Right forelimb (tissue), 1 donor: Measurements from ENCODE around the gene TCOF1.
A peak's percentile ranks its signal among the peaks of the same experiment; 100 is the strongest.
"Not testable (repeated sequence)": the region's sequence is repeated elsewhere in the genome, so short reads cannot be mapped to it uniquely, and the experiment has no call there.

ENCODE experiments used
- DNase-seq: peaks from one replicate; pipeline ENCODE4 v3.0.0-alpha.2; 2018

The TCOF1 gene

DNA sequence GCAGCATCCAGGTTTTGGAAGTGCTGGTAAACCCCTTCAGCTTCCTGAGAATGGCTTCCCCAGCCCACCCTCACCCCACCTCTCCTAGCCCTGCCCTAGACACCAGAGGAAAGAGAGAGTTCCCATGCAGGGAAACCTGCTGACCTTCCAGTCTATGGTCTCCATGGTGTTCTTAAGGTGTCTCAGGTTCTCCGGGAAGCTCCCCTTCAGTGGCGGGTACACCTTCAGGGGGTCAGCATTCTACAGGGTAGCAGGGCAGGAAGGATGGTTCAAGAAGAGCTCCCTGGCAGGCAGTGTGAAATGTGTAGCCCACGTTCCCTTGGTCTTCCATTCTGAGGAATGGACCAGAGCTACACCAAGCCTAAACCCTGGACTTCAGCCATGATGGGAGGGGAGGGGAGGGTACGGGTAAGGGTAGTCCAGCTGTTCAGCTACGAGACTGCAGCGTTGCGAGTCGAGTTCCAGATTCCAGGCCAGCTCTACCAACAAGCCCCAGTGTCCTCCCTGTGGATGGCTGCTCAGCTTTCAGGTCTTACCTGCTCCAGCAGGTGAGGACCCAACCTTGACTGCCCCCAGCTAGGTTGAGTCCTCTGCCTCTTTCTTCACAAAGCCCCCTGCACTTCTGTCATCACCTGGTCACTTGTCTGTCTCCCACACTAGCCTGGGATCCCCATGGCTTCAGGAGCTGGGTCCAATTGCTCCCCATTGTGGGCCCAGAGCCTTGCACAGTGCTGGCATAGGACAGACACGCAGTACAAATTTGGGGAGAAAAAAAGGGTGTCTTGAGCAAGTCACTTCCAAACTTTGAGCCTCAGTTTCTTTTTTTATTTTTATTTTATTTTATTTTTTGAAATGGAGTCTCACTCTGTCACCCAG, 47.7 kb downstream of the TCOF1 start:
- DNase-seq = no peak

DNA sequence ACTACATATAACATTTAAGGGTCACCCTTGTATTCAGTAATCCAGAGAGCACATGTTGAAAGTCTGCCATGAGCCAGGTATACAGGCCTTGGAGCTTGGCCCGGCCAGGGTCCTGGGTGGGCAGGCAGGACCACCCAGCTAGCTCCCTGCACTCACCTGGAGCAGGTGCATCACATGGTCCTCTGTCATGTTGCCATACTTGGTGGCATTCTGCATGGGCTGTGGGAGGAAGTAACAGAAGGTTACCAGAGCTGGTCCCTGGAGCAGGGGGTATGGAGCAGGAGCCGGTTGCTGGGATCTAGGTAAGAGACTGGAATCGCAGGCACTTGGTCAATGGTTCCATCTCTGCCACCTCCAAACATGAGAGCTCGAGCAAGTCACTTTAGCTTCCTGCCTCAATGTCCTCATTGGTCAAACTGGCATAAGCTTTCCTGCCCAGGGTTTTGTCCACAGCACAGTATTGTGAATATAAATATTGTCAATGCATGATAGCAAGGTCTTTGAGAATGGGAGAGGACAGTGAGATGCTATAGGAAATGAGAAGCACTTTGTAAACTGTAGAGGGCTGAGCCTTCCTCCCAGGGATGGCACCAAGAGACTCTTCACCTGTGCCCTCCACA, 48.7 kb downstream of the TCOF1 start:
- DNase-seq = no peak

DNA sequence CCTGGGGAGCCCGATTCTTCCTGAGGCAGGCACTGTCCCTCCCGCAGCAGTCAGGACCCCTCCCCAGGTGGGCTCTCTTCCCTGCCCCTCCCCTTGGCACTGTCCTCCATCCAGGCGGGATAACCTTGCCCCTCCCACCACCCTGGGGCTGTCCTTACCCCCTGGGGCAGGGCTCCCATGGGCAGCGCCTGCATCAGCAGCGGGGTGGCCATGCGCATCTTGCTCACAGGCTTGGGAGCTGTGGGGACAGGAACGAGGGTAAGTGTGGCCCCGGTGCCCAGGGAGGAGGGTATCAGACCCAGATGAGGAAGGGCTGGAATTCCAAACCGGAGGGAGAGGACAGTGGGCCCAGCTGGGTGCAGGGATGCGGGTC, 49.2 kb downstream of the TCOF1 start:
- no peak for DNase-seq

DNA sequence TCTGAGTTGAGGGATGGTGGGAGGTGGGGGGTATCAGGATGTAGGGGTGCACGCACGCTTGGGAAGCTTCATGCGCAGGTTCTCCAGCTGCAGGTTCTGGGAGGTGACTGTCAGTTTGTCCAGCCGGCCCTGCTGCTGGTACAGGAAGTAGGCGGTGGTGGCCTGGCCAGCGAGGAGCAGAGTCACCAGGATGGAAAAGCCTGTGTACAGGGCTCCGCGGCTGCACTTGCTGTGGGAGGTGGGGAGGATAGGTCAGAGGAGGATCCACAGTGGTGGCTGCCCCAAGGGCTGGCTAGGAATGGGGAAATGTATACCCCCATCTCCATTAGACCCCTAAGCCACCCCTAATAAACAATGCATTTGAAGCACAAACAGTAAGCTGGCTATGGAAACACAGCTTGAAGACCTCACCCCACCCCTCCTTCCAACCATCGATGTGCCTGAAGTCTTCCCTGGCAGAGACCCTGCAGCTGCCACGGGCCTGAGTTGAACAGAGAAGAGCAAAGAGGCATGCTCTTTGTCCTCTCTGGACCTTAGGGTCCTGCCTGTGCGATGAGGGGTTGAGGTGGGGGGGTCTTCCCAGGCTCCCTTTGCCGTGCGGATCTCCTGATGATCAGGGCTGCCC, 49.7 kb downstream of the TCOF1 start:
- no peak for DNase-seq

DNA sequence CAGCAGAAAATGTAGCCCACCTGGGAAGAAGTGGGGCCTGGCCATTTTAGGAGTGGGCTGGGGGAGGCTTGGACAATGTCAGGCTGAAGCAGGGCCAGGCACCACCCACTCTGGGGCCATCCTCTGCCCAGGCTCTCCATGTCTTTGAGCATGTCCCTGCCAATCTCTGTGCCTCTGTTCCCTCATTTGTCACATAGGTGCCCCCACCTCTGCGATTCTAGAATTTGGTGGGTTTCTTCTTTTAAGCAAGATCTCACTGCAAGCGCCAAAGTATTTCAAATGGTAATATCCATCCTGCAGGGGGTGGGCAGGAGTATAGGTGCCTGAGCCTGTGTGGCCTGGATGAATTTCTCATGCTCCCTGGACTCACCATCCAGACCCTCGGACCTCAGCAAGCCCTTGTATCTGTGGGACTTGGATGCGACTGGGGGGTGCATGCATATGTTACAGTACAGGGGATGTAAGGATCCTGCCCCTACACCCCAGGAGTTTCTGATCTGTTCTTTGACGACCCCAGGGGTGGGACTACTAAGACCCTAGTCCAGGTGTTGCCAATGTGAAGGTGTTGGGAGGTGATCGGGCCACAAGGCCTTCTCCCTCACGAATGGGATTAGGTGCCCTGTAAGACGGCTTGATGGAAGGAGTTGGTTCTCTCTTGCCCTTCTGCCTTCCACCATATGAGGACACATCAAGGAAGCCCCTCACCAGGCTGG, 50.9 kb downstream of the TCOF1 start:
- DNase-seq = no peak

DNA sequence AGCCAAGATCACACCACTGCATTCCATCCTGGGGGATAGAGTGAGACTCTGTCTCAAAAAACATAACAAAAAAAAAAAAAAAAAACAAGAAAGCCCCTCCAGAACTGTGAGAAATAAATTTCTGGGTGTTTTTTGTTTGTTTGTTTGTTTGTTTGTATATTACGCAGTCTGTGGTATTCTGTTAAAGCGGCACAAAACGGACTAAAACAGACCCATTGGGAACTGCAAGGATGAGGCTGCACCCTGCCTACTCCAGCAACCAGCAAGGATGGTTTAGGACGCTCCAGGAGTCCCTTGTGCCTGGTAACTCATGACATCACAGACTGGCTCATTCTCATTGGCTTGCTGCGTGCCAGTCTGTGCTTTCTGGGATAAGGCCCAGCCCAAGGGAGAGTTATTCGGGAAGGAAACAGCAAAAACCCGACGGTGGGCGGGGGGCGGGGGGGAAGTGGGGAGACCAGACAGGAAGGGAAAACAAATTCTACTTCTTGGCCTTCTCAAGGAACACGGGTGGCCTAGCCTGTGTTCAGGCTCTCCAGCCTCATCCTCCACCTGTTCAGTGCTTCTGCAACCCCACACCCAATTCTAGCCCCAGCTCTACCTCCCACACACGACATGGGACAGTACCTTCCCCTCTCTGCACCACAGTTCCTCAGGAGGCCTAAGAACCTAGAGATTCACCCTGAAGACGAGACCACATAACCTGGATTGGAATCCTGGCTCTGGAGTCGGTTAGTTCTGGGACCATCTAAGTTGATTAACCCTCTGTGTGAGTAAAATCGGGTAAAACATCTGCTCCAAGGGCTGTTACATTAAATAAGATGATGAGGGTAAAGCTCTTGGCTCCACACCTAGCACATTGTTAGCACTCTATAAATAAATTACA, 52.4 kb downstream of the TCOF1 start:
- peak; percentile 81 for DNase-seq

DNA sequence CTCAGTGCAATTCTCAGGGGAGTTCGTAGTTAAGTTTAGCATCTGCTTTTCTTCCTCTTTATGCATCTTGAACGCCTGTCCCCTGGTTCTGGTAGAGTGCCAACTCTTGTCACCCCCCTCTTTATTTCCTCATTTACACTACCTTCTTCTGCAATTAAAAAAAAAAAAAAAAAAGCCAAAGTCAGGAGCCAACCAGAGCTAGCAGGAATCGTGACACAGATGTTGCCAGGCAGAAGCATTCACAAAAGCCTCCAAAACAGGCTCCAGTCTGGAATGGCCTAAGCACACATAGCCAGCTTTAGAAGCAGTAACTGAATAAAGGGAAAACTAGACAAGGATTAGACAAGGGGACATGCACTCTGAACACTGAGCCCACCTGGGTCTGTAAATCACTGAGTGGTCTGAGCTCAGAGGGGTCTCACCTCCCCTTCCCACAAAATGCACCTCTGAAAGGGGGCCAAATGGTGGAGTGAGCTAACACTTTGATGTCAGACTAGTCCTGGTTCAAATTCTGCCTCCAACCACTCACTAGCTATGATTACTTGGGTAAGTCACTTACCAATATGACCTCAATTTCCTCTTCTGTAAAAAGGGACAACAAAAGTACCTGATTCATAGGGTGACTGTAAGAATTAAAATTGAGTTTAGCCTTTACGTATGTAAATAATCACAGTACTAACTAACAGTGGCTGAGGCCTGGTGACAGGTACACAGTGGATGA, 53.2 kb downstream of the TCOF1 start:
- peak; percentile 72 for DNase-seq

DNA sequence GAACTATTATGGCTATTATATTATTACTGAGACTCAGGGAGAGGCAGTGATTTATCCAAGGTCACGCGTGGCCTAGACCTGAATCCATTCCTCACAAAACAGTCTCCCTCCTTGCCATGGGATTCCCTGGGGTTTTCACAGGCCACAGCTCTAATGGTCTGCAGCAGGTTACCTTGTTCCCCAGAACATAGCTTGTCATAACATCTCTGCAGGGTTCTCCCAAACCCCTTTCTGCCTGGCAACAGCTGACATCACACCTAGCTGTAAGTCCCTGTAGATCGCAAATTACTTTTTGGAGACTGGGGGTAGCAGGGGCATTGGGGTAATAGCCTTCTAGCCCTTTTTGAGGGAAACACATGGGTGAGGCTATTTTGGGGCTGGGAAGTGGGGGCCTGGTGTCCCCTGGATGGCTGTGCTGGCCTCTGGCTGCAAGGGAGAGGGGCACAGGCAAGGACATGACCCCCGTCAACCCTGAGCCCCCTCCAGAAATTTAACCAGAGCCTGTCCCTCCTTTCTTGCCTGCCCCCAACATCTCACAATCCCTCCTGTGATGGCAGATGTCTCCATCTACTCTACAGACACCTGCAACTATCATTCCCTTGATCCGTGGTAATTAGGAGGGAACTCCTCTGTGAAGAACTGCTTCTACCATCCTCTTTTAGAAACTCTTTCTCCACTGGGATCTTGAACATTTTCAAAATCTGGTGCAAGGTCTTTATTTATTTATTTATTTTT, 53.9 kb downstream of the TCOF1 start:
- DNase-seq = no peak

DNA sequence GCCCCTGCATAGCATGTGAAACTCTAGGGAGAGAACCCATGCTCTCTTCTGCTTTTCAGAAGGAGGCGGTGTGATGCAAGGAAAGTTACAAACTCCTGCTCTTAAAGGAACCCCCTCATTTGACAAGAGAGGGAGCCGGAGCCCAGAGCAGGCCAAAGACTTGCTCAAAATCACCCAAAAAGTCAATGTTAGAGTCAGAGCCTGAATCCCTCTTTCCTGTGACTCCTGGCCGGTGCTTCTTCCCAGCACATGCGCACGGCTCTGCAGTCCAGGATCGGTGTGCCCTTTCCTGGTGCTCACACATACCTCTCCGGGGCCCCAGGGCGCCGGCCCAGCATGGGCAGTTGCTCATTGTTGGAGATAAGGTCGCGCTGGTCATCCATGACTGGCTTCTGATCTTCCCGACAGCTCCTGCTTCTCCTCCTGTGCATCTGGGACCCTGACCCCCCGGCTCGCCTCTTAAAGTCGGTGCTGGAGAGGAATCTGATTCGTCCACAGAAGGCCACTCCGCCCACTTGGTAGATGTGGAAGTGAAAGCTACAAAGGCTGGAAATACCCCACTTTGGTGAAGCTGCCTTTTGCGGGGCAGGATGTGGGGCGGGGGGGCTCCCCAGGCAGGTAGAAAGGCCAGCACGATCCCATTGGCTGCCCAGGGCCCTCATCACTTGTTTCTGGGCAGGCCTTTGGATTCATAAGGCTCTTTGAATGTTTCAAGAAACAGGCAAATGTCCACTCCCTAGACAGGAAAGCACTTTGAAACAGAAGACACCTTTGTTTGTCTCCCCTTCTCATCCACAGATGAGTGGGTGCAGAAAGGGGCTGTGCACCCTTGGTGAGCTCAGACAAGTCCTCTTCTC, 55.0 kb downstream of the TCOF1 start, which contains the start of gene CD74:
TSS of gene CD74 (minus strand) at position 592 of the 857 bp plus-strand sequence. CDS start at position 431, 161 bp downstream.
- DNase-seq = peak; percentile 79

DNA sequence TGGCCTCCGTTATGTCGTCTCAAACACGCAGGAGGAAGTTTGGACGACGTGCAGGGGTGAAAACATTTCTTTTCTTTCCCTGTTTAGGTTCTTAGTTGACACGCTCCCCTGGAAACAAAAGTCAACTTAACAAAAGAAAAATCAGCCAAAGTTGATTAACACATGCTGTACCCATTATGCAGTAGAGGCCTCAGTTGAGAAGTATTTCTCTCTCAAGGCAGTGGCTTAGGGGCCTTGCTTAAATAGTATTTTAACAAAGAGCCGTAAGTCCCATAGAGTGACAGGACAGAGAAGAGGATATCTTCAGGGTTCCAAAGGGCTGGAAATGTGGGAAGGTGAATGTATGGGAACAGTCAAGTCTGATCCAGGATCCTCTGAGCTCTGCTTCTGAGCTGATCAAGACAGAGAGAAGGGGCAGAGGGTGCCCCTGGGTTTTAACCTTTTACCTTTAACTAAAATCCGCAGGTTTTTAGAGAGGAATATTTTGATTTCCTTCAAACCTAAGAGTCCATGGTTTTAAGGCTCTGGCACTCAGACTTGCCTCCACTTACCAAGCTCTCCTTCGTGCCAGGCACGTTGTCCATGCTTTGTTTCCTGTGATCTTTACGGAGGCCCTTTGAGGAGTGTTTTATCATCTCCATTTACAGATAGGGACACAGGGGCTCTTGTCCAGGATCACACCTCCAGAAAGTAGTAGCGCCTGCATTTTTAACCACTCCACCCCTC, 55.8 kb downstream of the TCOF1 start:
- no peak for DNase-seq

DNA sequence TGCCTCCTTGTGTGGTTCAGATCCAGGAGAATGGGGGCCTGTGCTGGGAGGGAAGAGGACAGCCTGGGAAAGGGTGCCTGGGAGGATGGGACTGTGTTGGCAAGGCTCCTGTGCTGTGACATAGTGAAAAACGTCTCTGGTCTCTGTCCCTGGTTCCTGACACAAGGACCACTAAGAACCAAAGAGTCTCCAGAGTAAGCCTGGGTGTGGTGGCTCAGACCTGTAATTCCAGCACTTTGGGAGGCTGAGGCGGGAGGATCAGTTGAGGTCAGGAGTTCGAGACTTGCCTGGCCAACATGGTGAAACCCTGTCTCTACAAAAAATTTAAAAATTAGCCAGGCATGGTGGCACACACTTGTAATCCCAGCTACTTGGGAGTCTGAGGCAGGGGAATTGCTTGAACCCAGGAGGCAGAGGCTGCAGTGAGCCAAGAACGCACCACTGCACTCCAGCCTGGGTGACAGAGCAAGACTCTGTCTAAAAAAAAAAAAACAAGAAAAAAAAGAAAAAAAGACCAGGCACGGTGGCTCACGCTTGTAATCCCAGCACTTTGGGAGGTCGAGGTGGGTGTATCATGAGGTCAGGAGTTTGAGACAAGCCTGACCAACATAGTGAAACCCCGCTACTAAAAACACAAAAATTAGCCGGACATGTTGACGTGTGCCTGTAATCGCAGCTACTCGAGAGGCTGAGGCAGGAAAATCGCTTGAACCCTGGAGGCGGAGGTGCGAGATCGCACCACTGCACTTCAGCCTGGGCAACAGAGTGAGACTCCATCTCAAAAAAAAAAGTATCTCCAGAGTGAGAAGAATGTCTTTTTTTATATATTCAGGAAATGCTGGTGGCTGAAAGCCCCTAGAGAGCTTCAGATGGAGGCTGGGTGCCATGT, 56.6 kb downstream of the TCOF1 start:
- not testable (repeated sequence) for DNase-seq

DNA sequence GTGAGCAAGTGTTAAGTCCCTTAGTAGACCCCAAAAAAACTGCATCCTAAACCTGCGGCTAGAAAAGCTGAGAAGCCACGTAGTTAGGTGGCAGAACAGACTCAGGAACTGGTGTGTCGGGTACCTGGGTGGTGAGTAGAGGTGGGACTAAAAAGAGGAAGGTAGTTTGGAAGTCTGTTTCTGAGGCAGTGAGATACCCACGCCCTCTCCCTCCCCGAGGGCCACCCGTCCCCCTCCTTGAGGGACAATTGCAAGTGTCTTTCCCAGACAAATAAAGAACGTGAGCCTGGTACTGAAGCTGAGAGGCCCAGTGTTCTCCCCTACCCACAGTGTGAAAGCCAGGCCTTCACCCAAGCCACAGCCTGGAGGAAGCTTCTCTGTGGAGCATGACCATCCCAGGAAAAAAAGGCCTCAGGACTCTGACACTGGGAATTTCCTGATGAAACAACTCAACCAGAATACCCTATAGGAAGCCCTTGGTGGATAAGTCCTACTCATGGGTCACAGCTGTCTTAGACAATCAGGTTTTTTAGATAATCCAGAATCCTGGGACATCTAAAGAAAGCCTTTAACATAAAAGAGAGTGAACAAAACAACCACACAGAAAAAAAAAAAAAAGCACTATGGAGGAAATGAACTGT, 62.3 kb downstream of the TCOF1 start:
- DNase-seq = no peak

DNA sequence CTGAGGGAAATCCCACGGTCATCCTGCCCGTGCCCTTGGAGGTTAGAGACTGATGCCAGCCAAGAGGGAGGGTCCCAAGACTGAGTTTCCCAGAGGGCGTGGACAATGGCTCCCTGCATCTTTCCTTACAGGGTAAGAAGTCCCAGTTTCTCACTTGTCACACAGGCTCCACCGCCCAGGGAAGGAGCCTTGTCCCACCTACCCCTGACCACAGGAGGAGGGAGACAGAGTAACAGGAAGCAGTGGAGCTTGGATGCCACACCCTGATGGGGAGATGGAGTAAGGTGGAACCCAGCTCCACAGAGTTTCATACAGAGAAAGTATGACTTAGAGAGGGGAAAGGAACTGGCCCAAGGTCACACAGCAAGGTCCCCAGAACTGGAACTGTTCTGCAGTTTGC, 64.6 kb downstream of the TCOF1 start:
- no peak for DNase-seq

DNA sequence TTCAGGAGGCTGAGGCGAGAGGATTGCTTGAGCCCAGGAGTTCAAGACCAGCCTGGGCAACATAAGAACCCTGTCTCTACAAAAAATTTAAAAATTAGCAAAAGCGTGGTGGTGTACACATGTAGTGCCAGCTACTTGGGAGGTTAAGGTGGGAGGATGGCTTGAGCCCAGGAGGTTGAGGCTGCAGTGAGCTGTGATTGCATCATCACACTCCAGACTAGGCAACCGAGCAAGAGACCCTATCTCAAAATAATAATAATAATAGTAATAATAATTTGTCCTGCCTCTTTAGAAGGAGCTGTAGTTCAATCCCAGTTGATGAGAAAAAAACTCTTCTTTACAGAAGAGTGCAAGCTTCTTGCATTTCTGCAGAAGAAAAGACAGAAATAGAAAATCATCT, 65.3 kb downstream of the TCOF1 start:
- DNase-seq = no peak

DNA sequence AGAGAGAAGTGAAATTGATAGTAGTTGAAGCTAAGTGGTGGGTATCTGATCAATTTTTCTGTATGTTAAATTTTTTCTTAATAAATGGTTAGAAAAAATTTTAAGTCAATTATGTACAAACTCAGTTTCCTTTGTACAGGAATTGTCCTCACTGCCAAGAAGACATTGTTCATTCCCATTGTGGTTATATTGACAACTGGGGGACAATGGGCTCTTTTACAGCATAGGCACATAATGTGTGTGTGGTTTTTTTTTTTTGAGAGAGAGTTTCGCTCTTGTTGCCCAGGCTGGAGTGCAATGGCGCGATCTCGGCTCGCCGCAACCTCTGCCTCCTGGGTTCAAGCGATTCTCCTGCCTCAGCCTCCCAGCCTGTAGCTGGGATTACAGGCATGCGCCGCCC, 68.7 kb downstream of the TCOF1 start:
- DNase-seq = not testable (repeated sequence)

DNA sequence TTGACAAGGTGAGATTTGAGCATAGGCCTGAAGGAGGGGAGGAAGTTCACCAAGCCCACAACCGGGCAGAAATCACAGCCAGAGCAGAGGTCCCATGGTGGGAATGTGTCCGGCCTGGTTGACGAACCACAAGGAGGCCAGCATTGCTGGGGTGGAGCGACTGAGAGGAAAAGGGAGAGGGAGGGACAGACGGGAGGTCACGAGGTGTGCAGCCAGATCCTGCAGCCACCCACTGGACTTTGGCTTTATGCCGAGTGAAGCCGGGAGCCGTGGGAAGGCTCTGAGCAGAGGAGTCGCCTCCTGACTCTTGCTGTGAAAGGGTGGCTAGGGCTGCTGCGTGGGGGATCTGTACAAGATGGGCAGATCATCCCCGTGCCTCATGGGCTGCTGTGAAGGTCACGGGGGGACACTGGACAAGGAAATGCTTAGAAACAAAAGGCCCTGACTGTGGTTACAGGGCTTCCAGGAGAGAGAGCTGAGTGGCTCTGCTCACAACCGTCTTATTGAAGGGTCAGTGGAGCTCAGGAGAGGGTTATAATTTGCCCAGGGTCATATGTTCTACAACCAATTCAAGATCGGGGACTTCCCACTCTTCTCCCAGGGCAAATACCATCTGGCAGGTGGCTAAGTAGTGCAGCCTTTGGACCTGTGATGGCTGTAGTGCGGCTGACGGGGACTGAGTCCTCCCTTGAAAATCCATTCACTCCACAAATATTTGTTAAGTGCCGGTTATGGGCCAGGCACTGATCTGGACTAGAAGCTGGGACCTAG, 70.8 kb downstream of the TCOF1 start:
- DNase-seq = no peak

DNA sequence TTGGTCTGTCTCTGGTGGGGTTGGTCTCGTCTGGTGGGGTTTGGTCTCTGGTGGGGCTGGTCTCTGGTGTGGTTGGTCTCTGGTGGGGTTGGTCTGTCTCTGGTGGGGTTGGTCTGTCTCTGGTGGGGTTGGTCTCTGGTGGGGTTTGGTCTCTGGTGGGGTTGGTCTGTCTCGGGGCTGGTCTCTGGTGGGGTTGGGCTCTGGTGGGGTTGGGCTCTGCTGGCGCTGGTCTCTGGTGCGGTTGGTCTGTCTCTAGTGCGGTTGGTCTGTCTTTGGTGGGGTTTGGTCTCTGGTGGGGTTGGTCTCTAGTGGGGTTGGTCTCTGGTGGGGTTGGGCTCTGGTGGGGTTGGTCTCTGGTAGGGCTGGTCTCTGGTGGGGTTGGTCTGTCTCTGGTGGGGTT, 71.5 kb downstream of the TCOF1 start:
- no peak for DNase-seq
